Cardiac ventricle fibroblast (primary cell): ENCODE results near the gene NCOA1. TPM values are rescaled to one million over a fixed set of nuclear protein-coding genes. Genes with fewer than 3 reads are reported as not detected.

Experiments
- total RNA-seq: library from RNA; depleted of rRNA; stranded (reverse); fragments of >200 nt; gene quantifications from 2 replicates; pipeline ENCODE4 v1.2.3, GENCODE V29; 2015

Gene NCOA1
- total RNA-seq, result 14.9 and 17.0 TPM in 2 replicates

GRCh38 chr2:24490690-24491541 is at the start of gene NCOA1:
TSS of gene NCOA1 (plus strand) at chr2:24491254. CDS start at chr2:24658678, 167,424 bp downstream.

DNA sequence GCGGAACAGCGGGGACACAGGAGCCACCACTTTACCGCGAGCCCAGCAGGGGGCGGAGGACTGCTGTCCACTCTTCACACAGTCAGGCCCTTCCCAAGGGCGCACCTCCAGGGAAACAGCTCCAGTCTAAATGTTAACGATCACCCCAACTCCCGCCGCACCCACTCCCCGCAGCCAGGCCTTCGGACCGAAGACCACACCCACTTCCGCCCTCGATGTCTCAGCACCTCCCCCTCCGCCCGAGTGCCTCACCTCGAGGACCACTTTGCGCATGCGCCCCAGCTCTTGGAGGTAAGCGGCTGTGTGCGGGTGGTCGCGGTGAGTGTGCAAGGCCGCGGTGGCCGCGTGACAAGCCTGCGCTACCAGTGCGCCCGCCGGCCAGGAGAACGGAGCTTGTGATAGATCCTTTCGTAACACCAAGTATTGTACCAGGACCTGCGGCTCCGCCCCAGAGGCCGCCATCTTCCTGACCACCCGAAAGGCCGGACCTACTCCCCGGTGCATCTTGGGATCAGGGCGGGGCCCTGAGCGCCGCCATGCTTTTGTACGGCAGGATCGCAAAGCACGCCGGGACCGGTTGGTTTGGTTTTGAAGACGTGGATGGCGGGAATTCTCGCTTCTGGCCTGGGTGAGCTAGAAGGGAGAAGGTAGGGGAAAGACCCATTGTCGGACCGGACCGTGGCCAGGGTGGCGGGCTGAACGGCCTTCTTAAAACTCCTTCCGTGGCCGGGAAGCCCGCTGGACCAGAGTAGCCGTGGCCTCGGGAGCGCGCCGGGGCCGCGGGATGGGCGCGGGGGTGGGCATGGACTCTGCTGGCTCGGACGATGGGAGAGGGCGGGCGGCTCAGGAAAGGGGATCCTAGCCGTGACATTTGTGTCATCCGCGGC is 302.1 kb downstream of the NCOA1 start, which contains the start of the genes CENPO and PTRHD1:
CENPO (plus strand) TSS at position 552 of the 887 bp plus-strand sequence. CDS start 495 bp downstream, outside the sequence.
PTRHD1 (minus strand) TSS at position 518 of the 887 bp plus-strand sequence; CDS start at position 504, 14 bp downstream.

Other genes starting within 250 kb of the NCOA1 start
- gene ITSN2, start 130.7 kb upstream of the NCOA1 start, total RNA-seq, result 7.6 and 11.4 TPM in 2 replicates